ENCODE data around the gene STIP1.

The STIP1 gene

GRCh38 chr11:64251016-64251752, 65.2 kb downstream of the STIP1 start, which contains the start of gene PLCB3:
TSS of gene PLCB3 (plus strand) at chr11:64251530. CDS start at chr11:64251650, 120 bp downstream.
- peak; percentile 68 for DNase-seq (ENCODE audit: low spot score)

- DNase-seq (ENCODE audit: low spot score) = no peak
Measured at GRCh38 chr11:64251753-64252002, 65.7 kb downstream of the STIP1 start.

GRCh38 chr11:64252003-64252872, 66.3 kb downstream of the STIP1 start:
- no peak for DNase-seq (ENCODE audit: low spot score)

GRCh38 chr11:64253043-64253442, 67.1 kb downstream of the STIP1 start:
- no peak for DNase-seq (ENCODE audit: low spot score)

GRCh38 chr11:64253481-64253880, 67.5 kb downstream of the STIP1 start:
- DNase-seq (ENCODE audit: low spot score) = no peak

All from NAMALWA (cell line).